Mesothelial cell of epicardium (in vitro differentiated cells): ENCODE data around the gene PARD3B. TPM values are rescaled to one million over a fixed set of nuclear protein-coding genes. Genes with fewer than 3 reads are reported as not detected.
A peak's percentile ranks its signal among the peaks of the same experiment; 100 is the strongest.

Experiments used
- DNase-seq, 2 experiments: peaks; one replicate each; pipeline ENCODE4 v3.0.0; 2021; ENCODE audit warnings: low spot score in 2 of 2; ENCODE audit not compliant: unreplicated experiment in 2 of 2
- H3K27ac Mint-ChIP-seq: 2 replicates; pipeline ENCODE4 v1.8.0; 2021; ENCODE audit warnings: mixed read lengths
- H3K27me3 Mint-ChIP-seq: 2 replicates; pipeline ENCODE4 v1.8.0; 2021; ENCODE audit warnings: low read depth, mixed read lengths
- H3K36me3 Mint-ChIP-seq: 2 replicates; pipeline ENCODE4 v1.8.0; 2021; ENCODE audit warnings: mixed read lengths
- H3K4me1 Mint-ChIP-seq: 2 replicates; pipeline ENCODE4 v1.8.0; 2021; ENCODE audit warnings: mixed read lengths
- H3K4me3 Mint-ChIP-seq: 2 replicates; pipeline ENCODE4 v1.8.0; 2021; ENCODE audit warnings: mild to moderate bottlenecking, moderate library complexity, mixed read lengths
- H3K9me3 Mint-ChIP-seq: 2 replicates; pipeline ENCODE4 v1.8.0; 2021; ENCODE audit warnings: mixed read lengths
- total RNA-seq: library from RNA; stranded (reverse); gene quantifications from 3 replicates; pipeline ENCODE4 v1.2.1, GENCODE V29; 2021
- TF ChIP-seq, protein P1 (sequence below): fragments of 200-600 bp; sonication (generic); IDR thresholded peaks from one replicate; pipeline ENCODE4 v1.5.0; 2021; ENCODE audit warnings: antibody characterized with exemption; ENCODE audit not compliant: unreplicated experiment

Gene PARD3B
- total RNA-seq, 1 donor from 2014 or later = 23.4 TPM

DNA sequence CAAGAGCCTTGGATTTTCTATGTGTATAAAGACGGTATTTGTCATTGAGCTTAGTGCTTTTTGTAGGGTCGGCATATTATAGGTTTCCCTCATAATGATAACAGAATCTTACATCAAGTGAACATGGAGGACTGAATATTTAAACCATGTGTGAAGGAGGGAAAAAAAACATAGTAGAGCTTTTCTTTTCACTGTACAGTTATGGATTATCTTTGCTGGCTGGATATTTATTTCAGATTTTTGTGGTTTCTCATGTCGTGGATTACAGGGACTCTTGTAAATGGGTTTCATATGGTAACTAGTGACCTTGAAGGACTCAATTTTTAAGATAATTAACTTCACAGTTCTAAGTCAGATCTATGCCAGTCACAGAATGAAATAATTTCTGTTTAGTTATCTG is 806.8 kb downstream of the PARD3B start:
- Mint-ChIP-seq H3K27me3 (no peaks in the 10 kb centered on the region), H3K4me3 (no peak overlapping the region), H3K36me3 (no peaks in the 10 kb centered on the region), H3K4me1 (peaks cover 36% of the 10 kb centered on the region), H3K9me3 (no peaks in the 10 kb centered on the region), H3K27ac (no peak overlapping the region)
- TF ChIP-seq, protein P1, sequence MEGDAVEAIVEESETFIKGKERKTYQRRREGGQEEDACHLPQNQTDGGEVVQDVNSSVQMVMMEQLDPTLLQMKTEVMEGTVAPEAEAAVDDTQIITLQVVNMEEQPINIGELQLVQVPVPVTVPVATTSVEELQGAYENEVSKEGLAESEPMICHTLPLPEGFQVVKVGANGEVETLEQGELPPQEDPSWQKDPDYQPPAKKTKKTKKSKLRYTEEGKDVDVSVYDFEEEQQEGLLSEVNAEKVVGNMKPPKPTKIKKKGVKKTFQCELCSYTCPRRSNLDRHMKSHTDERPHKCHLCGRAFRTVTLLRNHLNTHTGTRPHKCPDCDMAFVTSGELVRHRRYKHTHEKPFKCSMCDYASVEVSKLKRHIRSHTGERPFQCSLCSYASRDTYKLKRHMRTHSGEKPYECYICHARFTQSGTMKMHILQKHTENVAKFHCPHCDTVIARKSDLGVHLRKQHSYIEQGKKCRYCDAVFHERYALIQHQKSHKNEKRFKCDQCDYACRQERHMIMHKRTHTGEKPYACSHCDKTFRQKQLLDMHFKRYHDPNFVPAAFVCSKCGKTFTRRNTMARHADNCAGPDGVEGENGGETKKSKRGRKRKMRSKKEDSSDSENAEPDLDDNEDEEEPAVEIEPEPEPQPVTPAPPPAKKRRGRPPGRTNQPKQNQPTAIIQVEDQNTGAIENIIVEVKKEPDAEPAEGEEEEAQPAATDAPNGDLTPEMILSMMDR = no peak
- DNase-seq = no peak

DNA sequence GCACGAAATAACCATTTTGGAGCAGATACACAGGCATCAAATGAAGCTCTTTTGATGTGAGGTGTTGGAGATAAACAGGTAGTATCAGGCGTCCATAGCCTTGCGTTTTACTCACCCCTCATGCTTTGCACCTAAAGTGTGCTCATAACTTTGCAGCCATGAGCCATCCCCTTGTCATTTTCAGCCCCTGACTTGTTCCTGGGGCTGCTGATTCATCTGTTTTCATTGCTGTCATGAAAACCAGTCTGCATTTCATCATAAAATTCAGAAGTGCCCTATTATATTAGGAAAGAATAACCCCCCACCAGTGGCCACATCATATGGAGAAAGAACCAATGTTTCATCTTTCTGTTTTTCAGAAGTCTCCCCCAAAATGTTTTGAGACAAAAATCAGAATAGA is 807.3 kb downstream of the PARD3B start:
- DNase-seq = no peak
- TF ChIP-seq, protein P1 = no peak
- H3K27ac Mint-ChIP-seq = no peak overlapping the region
- peaks cover 37% of the 10 kb centered on the region for H3K4me1 Mint-ChIP-seq
- H3K4me3 Mint-ChIP-seq = no peak overlapping the region
- H3K27me3 Mint-ChIP-seq = no peaks in the 10 kb centered on the region
- no peaks in the 10 kb centered on the region for H3K9me3 Mint-ChIP-seq
- no peaks in the 10 kb centered on the region for H3K36me3 Mint-ChIP-seq

DNA sequence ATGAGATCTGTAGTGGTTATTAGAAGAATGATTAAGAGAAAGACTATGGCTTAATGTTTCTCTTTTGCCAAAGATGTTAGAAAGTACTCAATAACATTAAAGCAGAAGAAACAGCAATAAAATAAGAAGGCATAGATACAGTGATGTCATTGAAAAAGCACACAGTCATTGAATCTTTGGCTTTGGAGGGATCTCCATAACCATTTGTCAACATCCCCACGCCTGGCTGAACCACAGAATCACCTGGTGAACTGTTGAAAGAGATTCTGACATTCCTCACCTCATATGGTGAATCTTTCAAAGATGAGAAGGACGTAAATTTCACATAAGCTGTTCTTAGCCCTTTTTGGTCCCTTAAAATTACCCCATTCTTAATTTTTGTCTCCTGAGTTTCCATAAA is 812.5 kb downstream of the PARD3B start:
- Mint-ChIP-seq H3K27me3 (no peaks in the 10 kb centered on the region), H3K4me3 (no peak overlapping the region), H3K9me3 (no peaks in the 10 kb centered on the region), H3K36me3 (no peaks in the 10 kb centered on the region), H3K27ac (peak overlapping the region; percentile 3), H3K4me1 (peaks cover 39% of the 10 kb centered on the region)
- TF ChIP-seq, protein P1 = no peak
- no peak for DNase-seq

DNA sequence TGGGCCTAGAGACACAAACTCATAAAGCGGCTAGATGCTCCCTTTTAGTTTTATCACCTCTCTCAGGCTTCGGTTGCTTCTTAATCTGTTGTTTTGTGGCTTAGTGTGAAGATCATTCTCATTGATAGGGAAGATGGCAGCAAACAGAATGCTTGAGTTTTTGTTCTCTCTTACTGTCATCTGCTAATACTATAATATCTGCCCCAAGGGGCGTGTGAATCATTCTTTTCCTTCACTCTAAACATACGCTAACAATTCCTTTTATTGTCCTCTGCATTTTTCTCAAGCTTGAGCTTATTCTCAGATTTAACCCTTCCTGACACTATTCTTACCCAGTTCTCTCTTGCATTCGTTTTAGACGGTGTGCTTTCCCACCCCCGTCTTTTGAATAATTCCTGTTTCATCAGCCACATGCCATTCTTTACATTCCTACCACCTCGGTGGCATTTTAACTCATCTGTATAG is 813.1 kb downstream of the PARD3B start:
- peaks cover 40% of the 10 kb centered on the region for H3K4me1 Mint-ChIP-seq

DNA sequence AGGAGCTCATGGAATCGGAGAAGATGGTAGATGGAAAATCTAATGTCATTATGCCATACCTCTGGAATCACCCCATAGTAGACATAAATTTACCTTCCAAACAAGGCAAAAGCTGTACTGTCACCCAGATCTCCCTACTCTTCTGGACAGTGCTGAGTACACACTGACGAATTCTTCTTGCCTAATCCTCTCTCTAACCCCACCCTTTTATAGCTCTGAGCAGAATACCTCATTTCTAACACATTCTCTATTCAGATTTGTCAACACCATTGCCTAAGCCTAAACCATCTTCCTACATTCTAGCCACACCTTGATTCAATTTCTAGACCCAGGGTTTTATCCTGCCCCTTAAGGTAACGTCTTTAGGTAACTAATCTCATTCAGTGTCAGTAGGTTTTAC is 816.0 kb downstream of the PARD3B start:
- Mint-ChIP-seq H3K36me3 (no peaks in the 10 kb centered on the region), H3K9me3 (no peaks in the 10 kb centered on the region), H3K27ac (no peak overlapping the region), H3K4me3 (no peak overlapping the region), H3K27me3 (no peaks in the 10 kb centered on the region), H3K4me1 (peaks cover 43% of the 10 kb centered on the region)
- TF ChIP-seq, protein P1 = no peak
- no peak for DNase-seq

More for the DNA sequence above, 813.1 kb downstream of the PARD3B start:
- peak overlapping the region; percentile 3 for H3K27ac Mint-ChIP-seq
- TF ChIP-seq, protein P1 = no peak
- no peaks in the 10 kb centered on the region for H3K9me3 Mint-ChIP-seq
- DNase-seq = no peak
- H3K27me3 Mint-ChIP-seq = no peaks in the 10 kb centered on the region
- H3K4me3 Mint-ChIP-seq = no peak overlapping the region
- no peaks in the 10 kb centered on the region for H3K36me3 Mint-ChIP-seq

DNA sequence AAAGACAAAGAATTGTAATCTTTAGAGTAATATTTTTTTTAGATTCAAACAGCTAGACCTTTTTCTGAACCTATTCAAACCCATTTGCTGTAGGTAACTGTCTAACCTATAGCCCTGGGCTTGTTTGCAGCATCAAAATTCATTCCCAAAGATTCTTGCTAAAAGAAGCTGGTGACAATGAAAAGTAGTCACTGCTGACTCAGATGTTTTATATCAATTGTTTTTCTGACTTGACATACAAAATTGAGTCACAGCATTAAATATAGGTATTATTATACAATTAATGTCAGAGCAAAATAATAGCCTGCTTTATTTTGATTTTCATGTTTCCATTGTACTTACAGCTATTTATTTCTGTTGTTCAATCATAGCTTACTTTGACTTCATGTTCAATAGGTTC is 816.7 kb downstream of the PARD3B start:
- Mint-ChIP-seq H3K9me3 (no peaks in the 10 kb centered on the region), H3K27me3 (no peaks in the 10 kb centered on the region), H3K4me3 (no peak overlapping the region), H3K27ac (no peak overlapping the region), H3K36me3 (no peaks in the 10 kb centered on the region), H3K4me1 (peaks cover 49% of the 10 kb centered on the region)
- TF ChIP-seq, protein P1 = no peak
- no peak for DNase-seq
